ENCODE results near the gene TDRD3.
"Not testable (repeated sequence)": the region's sequence is repeated elsewhere in the genome, so short reads cannot be mapped to it uniquely, and the experiment has no call there.

The TDRD3 gene

GRCh38 chr13:60398907-60399589 lies 2.0 kb downstream of the TDRD3 start:
- DNase-seq = no peak

GRCh38 chr13:60402022-60402421 lies 5.0 kb downstream of the TDRD3 start:
- DNase-seq = no peak

GRCh38 chr13:60407095-60407494 lies 10.1 kb downstream of the TDRD3 start:
- no peak for DNase-seq

- not testable (repeated sequence) for DNase-seq
Measured at GRCh38 chr13:60407852-60408251, 10.8 kb downstream of the TDRD3 start.

- DNase-seq = not testable (repeated sequence)
Measured at GRCh38 chr13:60409574-60410292, 12.7 kb downstream of the TDRD3 start.

GRCh38 chr13:60410299-60410698 lies 13.3 kb downstream of the TDRD3 start:
- no peak for DNase-seq

- DNase-seq = no peak
Measured at GRCh38 chr13:60411464-60411863, 14.4 kb downstream of the TDRD3 start.

- DNase-seq = no peak
Measured at GRCh38 chr13:60411983-60412382, 15.0 kb downstream of the TDRD3 start.

GRCh38 chr13:60412909-60413616 lies 16.0 kb downstream of the TDRD3 start:
- no peak for DNase-seq

- no peak for DNase-seq
Measured at GRCh38 chr13:60414177-60414576, 17.2 kb downstream of the TDRD3 start.

- no peak for DNase-seq
Measured at GRCh38 chr13:60417734-60418133, 20.7 kb downstream of the TDRD3 start.

GRCh38 chr13:60418954-60419353 lies 21.9 kb downstream of the TDRD3 start:
- no peak for DNase-seq

- DNase-seq = no peak
Measured at GRCh38 chr13:60425332-60425731, 28.3 kb downstream of the TDRD3 start.

- DNase-seq = no peak
Measured at GRCh38 chr13:60426075-60426474, 29.1 kb downstream of the TDRD3 start.

GRCh38 chr13:60427285-60427684 lies 30.3 kb downstream of the TDRD3 start:
- no peak for DNase-seq

- peak; percentile 70 for DNase-seq
Measured at GRCh38 chr13:60431108-60431700, 34.2 kb downstream of the TDRD3 start.

- DNase-seq = no peak
Measured at GRCh38 chr13:60433505-60433904, 36.5 kb downstream of the TDRD3 start.

- DNase-seq = no peak
Measured at GRCh38 chr13:60435762-60436374, 38.8 kb downstream of the TDRD3 start.

- DNase-seq = no peak
Measured at GRCh38 chr13:60439201-60439600, 42.2 kb downstream of the TDRD3 start.

- DNase-seq = no peak
Measured at GRCh38 chr13:60441761-60442160, 44.7 kb downstream of the TDRD3 start.

GRCh38 chr13:60448907-60449510 lies 52.0 kb downstream of the TDRD3 start:
- no peak for DNase-seq

- DNase-seq = no peak
Measured at GRCh38 chr13:60453490-60453889, 56.5 kb downstream of the TDRD3 start.

- no peak for DNase-seq
Measured at GRCh38 chr13:60454425-60454824, 57.4 kb downstream of the TDRD3 start.
